GM18499 (cell line): ENCODE results near the gene ADARB2.

Experiments used
- ATAC-seq: cut with Tn5 transposase; IDR thresholded peaks from one replicate; pipeline ENCODE4 v1.9.1; 2021; ENCODE audit warnings: moderate number of reproducible peaks; ENCODE audit not compliant: insufficient read depth, unreplicated experiment

The ADARB2 gene

GRCh38 chr10:1645896-1646295, 91.4 kb downstream of the ADARB2 start:
- ATAC-seq: no peak

- no peak for ATAC-seq
These were observed 93.1 kb downstream of the ADARB2 start for GRCh38 chr10:1644191-1644711.

- ATAC-seq: no peak
These were observed 93.5 kb downstream of the ADARB2 start for GRCh38 chr10:1643908-1644179.

GRCh38 chr10:1643161-1643907, 94.0 kb downstream of the ADARB2 start:
- peak; percentile 69 for ATAC-seq

- ATAC-seq: no peak
These were observed 94.6 kb downstream of the ADARB2 start for GRCh38 chr10:1642600-1643160.

GRCh38 chr10:1641402-1641801, 95.9 kb downstream of the ADARB2 start:
- ATAC-seq: no peak

GRCh38 chr10:1638889-1639419, 98.4 kb downstream of the ADARB2 start:
- no peak for ATAC-seq

- ATAC-seq: no peak
These were observed 102.0 kb downstream of the ADARB2 start for GRCh38 chr10:1635340-1635739.

GRCh38 chr10:1634239-1634638, 103.1 kb downstream of the ADARB2 start:
- ATAC-seq: no peak

- ATAC-seq: no peak
These were observed 103.5 kb downstream of the ADARB2 start for GRCh38 chr10:1633783-1634182.

GRCh38 chr10:1632596-1632995, 104.7 kb downstream of the ADARB2 start:
- ATAC-seq: no peak

- no peak for ATAC-seq
These were observed 105.2 kb downstream of the ADARB2 start for GRCh38 chr10:1632141-1632540.

GRCh38 chr10:1631282-1631681, 106.0 kb downstream of the ADARB2 start:
- ATAC-seq: no peak

GRCh38 chr10:1630304-1630703, 107.0 kb downstream of the ADARB2 start:
- ATAC-seq: no peak

- ATAC-seq: no peak
These were observed 107.8 kb downstream of the ADARB2 start for GRCh38 chr10:1629326-1630198.

- ATAC-seq: no peak
These were observed 108.6 kb downstream of the ADARB2 start for GRCh38 chr10:1628757-1629156.

GRCh38 chr10:1627945-1628344, 109.4 kb downstream of the ADARB2 start:
- ATAC-seq: no peak

GRCh38 chr10:1626835-1627234, 110.5 kb downstream of the ADARB2 start:
- ATAC-seq: no peak

GRCh38 chr10:1626410-1626809, 110.9 kb downstream of the ADARB2 start:
- ATAC-seq: no peak

- ATAC-seq: no peak
These were observed 111.6 kb downstream of the ADARB2 start for GRCh38 chr10:1625731-1626130.

- ATAC-seq: no peak
These were observed 112.2 kb downstream of the ADARB2 start for GRCh38 chr10:1625079-1625478.
